ENCODE results near the gene CEBPA.

CEBPA gene

GRCh38 chr19:33302175-33302973 is at the start of gene CEBPA:
TSS of gene CEBPA (minus strand) at chr19:33302534. CDS start at chr19:33302414, 120 bp downstream.
- peaks cover 42 to 63% of the 10 kb centered on the region in 2 donors for H3K27me3 Mint-ChIP-seq
- no peaks in the 10 kb centered on the region for H3K36me3 Mint-ChIP-seq
- ATAC-seq (replicated peaks) (peak; percentile 95), DNase-seq (peak; percentile 56)
- peaks cover 5 to 18% of the 10 kb centered on the region in 2 donors for H3K4me1 Mint-ChIP-seq
- H3K27ac Mint-ChIP-seq, result peak within 1 kb of the TSS; percentile 25
- H3K4me3 Mint-ChIP-seq, result peak within 1 kb of the TSS; percentile 76 to 92
- no peaks in the 10 kb centered on the region for H3K9me3 Mint-ChIP-seq

DNA sequence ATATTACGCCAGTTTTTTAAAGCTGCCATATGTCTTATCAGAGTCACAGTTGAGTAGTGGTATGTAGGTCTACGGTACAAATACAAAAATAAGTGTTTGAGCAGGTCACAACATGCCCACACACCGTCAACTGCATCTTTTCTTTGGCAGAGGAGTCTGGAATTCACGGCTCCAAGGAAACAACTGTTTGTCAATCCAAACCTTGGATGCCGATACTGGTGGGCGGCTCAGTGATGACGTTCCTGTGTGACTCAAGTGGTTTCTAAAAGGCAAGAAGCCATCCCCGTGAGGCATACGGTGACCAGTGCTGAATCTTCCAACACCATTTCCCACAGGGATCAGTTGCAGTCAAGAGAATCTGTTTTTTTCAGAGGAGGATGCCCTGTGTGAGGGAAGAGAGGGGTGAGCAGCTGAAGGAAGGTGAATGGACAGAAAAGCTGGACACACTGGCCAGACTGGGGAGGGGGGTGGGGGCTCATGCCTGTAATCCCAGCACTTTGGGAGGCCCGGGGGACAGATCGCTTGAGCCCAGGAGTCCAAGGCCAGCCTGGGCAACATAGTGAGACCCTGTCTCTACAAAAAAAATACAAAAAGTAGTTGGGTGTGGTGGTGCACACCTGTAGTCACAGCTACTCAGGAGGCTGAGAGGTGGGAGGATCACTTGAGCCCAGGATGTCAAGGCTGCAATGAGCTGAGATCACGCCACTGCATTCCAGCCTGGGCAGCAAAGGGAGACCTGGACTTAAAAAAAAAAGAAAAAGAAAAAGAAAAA is 48.4 kb upstream of the CEBPA start:
- ATAC-seq (replicated peaks), result no peak
- H3K4me1 Mint-ChIP-seq, result no peaks in the 10 kb centered on the region
- no peak overlapping the region for H3K4me3 Mint-ChIP-seq
- no peak for DNase-seq
- peaks cover 5 to 6% of the 10 kb centered on the region in 2 donors for H3K9me3 Mint-ChIP-seq
- H3K27me3 Mint-ChIP-seq, result peaks cover 47% of the 10 kb centered on the region in 2 donors
- H3K27ac Mint-ChIP-seq, result no peak overlapping the region
- peaks cover 0 to 5% of the 10 kb centered on the region in 2 donors for H3K36me3 Mint-ChIP-seq

GRCh38 chr19:33349319-33350289 is 47.3 kb upstream of the CEBPA start:
- no peaks in the 10 kb centered on the region for H3K36me3 Mint-ChIP-seq
- no peak for DNase-seq
- no peak for ATAC-seq (replicated peaks)
- no peak overlapping the region for H3K27ac Mint-ChIP-seq
- peaks cover 49 to 51% of the 10 kb centered on the region in 2 donors for H3K27me3 Mint-ChIP-seq
- no peak overlapping the region for H3K4me3 Mint-ChIP-seq
- no peaks in the 10 kb centered on the region for H3K9me3 Mint-ChIP-seq
- H3K4me1 Mint-ChIP-seq, result no peaks in the 10 kb centered on the region

GRCh38 chr19:33348301-33349010 is 46.1 kb upstream of the CEBPA start:
- no peaks in the 10 kb centered on the region for H3K4me1 Mint-ChIP-seq
- peaks cover 50 to 57% of the 10 kb centered on the region in 2 donors for H3K27me3 Mint-ChIP-seq

GRCh38 chr19:33347300-33347699 is 45.0 kb upstream of the CEBPA start:
- no peak overlapping the region for H3K4me3 Mint-ChIP-seq
- no peaks in the 10 kb centered on the region for H3K4me1 Mint-ChIP-seq
- ATAC-seq (replicated peaks), result no peak

More at GRCh38 chr19:33348301-33349010, 46.1 kb upstream of the CEBPA start:
- ATAC-seq (replicated peaks), result no peak
- no peak for DNase-seq
- no peaks in the 10 kb centered on the region for H3K9me3 Mint-ChIP-seq
- H3K36me3 Mint-ChIP-seq, result no peaks in the 10 kb centered on the region
- H3K4me3 Mint-ChIP-seq, result no peak overlapping the region
- no peak overlapping the region for H3K27ac Mint-ChIP-seq

DNA sequence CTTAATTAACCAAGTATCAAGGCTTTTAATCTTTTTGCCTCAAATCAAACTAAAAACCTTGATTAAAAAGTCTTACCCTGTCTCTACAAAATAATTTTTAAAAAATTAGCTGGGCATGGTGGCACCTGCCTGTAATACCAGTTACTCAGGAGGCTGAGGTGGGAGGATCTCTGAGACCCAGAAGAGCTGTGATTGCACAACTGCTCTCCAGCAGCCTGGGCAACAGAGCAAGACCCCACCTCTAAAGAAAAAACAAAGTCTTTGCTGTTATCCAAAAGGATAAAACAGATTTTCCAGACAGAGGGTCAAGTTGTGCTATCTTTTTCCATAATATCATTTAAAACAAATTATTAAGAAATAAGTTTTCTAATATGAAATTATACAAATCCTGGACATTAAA is 44.3 kb upstream of the CEBPA start:
- no peak for DNase-seq
- no peak overlapping the region for H3K4me3 Mint-ChIP-seq
- ATAC-seq (replicated peaks), result no peak
- no peaks in the 10 kb centered on the region for H3K9me3 Mint-ChIP-seq
- peaks cover 57 to 59% of the 10 kb centered on the region in 2 donors for H3K27me3 Mint-ChIP-seq
- no peaks in the 10 kb centered on the region for H3K36me3 Mint-ChIP-seq
- H3K27ac Mint-ChIP-seq, result no peak overlapping the region
- no peaks in the 10 kb centered on the region for H3K4me1 Mint-ChIP-seq

More at GRCh38 chr19:33347300-33347699, 45.0 kb upstream of the CEBPA start:
- DNase-seq, result no peak
- Mint-ChIP-seq H3K27ac (no peak overlapping the region), H3K9me3 (no peaks in the 10 kb centered on the region), H3K27me3 (peaks cover 51 to 57% of the 10 kb centered on the region in 2 donors), H3K36me3 (no peaks in the 10 kb centered on the region)

GRCh38 chr19:33345163-33345562 is 42.8 kb upstream of the CEBPA start:
- H3K27ac Mint-ChIP-seq, result no peak overlapping the region
- no peaks in the 10 kb centered on the region for H3K4me1 Mint-ChIP-seq
- peaks cover 50 to 57% of the 10 kb centered on the region in 2 donors for H3K27me3 Mint-ChIP-seq
- H3K4me3 Mint-ChIP-seq, result no peak overlapping the region
- H3K36me3 Mint-ChIP-seq, result no peaks in the 10 kb centered on the region
- H3K9me3 Mint-ChIP-seq, result no peaks in the 10 kb centered on the region
- no peak for DNase-seq
- ATAC-seq (replicated peaks), result no peak

DNA sequence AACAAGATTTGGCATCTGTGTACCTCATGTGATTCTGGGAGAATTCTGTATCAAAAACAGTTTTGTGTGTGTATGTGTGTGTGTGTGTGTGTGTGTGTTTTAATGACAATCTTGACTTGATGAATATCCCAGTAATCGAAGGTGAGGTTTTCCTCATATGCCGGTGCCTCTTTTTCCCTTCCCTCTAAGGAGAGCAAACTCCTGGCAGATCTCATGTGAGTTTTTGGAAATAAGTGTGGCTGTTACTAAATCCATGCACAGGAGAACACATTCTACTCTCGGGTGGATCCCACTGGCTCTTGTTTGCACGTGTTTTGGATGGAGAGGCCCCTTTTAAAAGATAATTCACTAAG is 42.2 kb upstream of the CEBPA start:
- no peak for DNase-seq
- H3K36me3 Mint-ChIP-seq, result no peaks in the 10 kb centered on the region
- no peaks in the 10 kb centered on the region for H3K9me3 Mint-ChIP-seq
- H3K4me1 Mint-ChIP-seq, result no peaks in the 10 kb centered on the region
- no peak overlapping the region for H3K4me3 Mint-ChIP-seq
- peaks cover 50 to 52% of the 10 kb centered on the region in 2 donors for H3K27me3 Mint-ChIP-seq
- no peak for ATAC-seq (replicated peaks)
- no peak overlapping the region for H3K27ac Mint-ChIP-seq

DNA sequence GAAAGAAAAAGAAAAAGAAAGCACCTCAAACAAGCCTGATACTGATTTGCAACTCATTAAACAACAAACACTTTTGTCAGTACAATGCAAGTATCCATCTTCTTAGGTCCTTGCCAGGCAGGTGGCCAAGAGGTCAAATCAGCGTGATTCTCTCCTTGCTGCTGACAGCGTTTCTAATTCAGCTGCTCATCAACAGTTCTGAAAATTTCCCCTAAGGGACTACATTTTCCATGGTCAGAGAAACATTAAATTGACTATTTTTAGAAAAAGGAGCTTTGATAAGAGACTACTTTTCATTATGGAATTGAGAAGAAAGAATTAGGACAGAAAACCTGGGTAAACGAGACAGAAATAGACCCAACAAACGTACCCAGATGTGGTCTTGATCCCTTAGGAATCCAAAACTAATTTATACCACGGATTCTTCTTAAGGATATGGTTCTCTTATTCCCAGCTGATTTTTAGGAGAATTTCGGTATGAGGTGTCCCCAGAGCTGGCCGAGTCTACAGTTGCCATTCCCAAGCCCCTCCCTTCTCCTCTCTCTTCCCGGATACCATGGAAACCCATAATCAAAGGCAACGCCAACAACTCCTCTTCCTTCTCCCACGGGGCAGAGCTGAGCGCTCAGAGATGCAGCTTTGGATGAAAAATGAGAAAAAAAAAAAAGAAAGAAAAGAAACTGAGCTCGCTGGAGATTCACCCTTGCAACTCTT is 41.7 kb upstream of the CEBPA start:
- H3K27ac Mint-ChIP-seq, result no peak overlapping the region
- no peaks in the 10 kb centered on the region for H3K4me1 Mint-ChIP-seq
- ATAC-seq (replicated peaks) (no peak), DNase-seq (no peak)
- no peaks in the 10 kb centered on the region for H3K9me3 Mint-ChIP-seq
- H3K36me3 Mint-ChIP-seq, result no peaks in the 10 kb centered on the region
- peaks cover 50 to 52% of the 10 kb centered on the region in 2 donors for H3K27me3 Mint-ChIP-seq
- no peak overlapping the region for H3K4me3 Mint-ChIP-seq

DNA sequence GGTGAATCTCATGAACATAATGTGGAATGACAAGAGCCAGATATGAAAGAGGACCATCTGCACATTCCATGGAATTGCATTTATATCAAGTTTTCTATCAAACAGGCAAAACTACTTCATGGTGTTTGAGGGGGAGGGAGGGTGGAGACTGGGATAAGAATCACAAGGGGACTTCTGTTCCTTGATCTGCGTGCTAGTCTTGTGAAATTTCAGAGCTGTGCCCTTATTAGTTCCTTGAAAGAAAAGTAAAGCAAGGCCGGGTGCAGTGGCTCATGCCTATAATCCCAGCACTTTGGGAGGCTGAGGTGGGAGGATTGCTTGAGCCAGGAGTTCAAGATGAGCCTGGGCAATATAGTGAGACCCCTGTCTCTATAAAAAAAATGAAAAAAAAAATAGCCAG is 41.0 kb upstream of the CEBPA start:
- H3K9me3 Mint-ChIP-seq, result no peaks in the 10 kb centered on the region
- peaks cover 45 to 46% of the 10 kb centered on the region in 2 donors for H3K27me3 Mint-ChIP-seq
- no peak for DNase-seq
- ATAC-seq (replicated peaks), result no peak
- no peaks in the 10 kb centered on the region for H3K4me1 Mint-ChIP-seq
- H3K36me3 Mint-ChIP-seq, result no peaks in the 10 kb centered on the region
- H3K27ac Mint-ChIP-seq, result no peak overlapping the region
- H3K4me3 Mint-ChIP-seq, result no peak overlapping the region

DNA sequence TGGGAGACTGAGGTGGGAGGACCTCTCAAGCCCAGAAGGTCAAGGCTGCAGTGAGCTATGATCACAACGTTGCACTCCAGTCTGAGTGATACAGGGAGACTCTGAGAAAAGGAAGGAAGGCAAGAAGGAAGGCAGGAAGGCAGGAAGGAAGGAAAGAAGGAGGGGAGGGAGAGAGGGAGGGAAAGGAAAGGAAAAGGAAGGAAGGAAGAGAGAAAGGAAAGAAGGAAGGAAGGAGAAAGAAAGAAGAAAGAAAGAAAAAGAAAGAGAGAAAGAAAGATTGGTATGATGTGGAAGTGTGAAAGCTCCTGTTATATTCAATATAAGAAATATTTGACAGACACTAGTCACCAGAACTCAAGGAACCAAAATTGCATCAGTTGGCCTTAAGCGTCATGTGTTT is 38.7 kb upstream of the CEBPA start:
- Mint-ChIP-seq H3K36me3 (no peaks in the 10 kb centered on the region), H3K27me3 (peaks cover 33 to 39% of the 10 kb centered on the region in 2 donors), H3K4me3 (no peak overlapping the region), H3K4me1 (no peaks in the 10 kb centered on the region), H3K27ac (no peak overlapping the region), H3K9me3 (no peaks in the 10 kb centered on the region)
- ATAC-seq (replicated peaks) (no peak), DNase-seq (no peak)

- no peak overlapping the region for H3K27ac Mint-ChIP-seq
- DNase-seq, result no peak
- H3K4me1 Mint-ChIP-seq, result no peaks in the 10 kb centered on the region
- H3K4me3 Mint-ChIP-seq, result no peak overlapping the region
- peaks cover 16 to 25% of the 10 kb centered on the region in 2 donors for H3K27me3 Mint-ChIP-seq
- no peaks in the 10 kb centered on the region for H3K36me3 Mint-ChIP-seq
- no peak for ATAC-seq (replicated peaks)
- H3K9me3 Mint-ChIP-seq, result no peaks in the 10 kb centered on the region
Observed at GRCh38 chr19:33339016-33339984, 37.0 kb upstream of the CEBPA start.
